H9 (cell line): ENCODE measurements around the gene BORCS6. TPM values are rescaled to one million over a fixed set of nuclear protein-coding genes. Genes with fewer than 3 reads are reported as not detected.

Experiments used
- DNase-seq: peaks from one replicate; pipeline ENCODE4 v3.0.0-alpha.2; 2017
- H2AFZ ChIP-seq: one replicate; pipeline ENCODE4 v1.6.1; 2013; ENCODE audit warnings: mild to moderate bottlenecking, low read length, control low read depth, moderate library complexity
- H2AK5ac ChIP-seq: 2 replicates; pipeline ENCODE4 v1.6.1; 2013; ENCODE audit warnings: low read length, control low read depth, mixed read lengths; ENCODE audit not compliant: insufficient read length
- H2BK120ac ChIP-seq: one replicate; pipeline ENCODE4 v1.6.1; 2013; ENCODE audit warnings: low read depth, mild to moderate bottlenecking, low read length, control low read depth, inconsistent platforms; ENCODE audit not compliant: poor library complexity, severe bottlenecking
- H2BK12ac ChIP-seq: 2 replicates; pipeline ENCODE4 v1.6.1; 2013; ENCODE audit warnings: low read length, control low read depth, mixed read lengths, low read depth; ENCODE audit not compliant: insufficient read length
- H2BK15ac ChIP-seq: 2 replicates; pipeline ENCODE4 v1.6.1; 2013; ENCODE audit warnings: low read depth, low read length, control low read depth
- H2BK20ac ChIP-seq: one replicate; pipeline ENCODE4 v1.6.1; 2013; ENCODE audit warnings: low read depth, mild to moderate bottlenecking, low read length, control low read depth, inconsistent platforms; ENCODE audit not compliant: poor library complexity, severe bottlenecking
- H2BK5ac ChIP-seq: 2 replicates; pipeline ENCODE4 v1.6.1; 2013; ENCODE audit warnings: low read length, control low read depth, mixed read lengths; ENCODE audit not compliant: insufficient read length
- H3K14ac ChIP-seq: 2 replicates; pipeline ENCODE4 v1.6.1; 2013; ENCODE audit warnings: low read length, control low read depth; ENCODE audit not compliant: insufficient read depth
- H3K18ac ChIP-seq: 2 replicates; pipeline ENCODE4 v1.6.1; 2013; ENCODE audit warnings: low read depth, mild to moderate bottlenecking, mixed read lengths, low read length, control low read depth; ENCODE audit not compliant: insufficient read length
- H3K23ac ChIP-seq: 2 replicates; pipeline ENCODE4 v1.6.1; 2013; ENCODE audit warnings: low read length, control low read depth, mixed read lengths, low read depth; ENCODE audit not compliant: insufficient read length
- H3K23me2 ChIP-seq: 2 replicates; pipeline ENCODE4 v1.6.1; 2013; ENCODE audit warnings: low read depth, mild to moderate bottlenecking, mixed read lengths, low read length, control low read depth; ENCODE audit not compliant: insufficient read length, poor library complexity, severe bottlenecking
- H3K27ac ChIP-seq: 2 replicates; pipeline ENCODE4 v1.5.1; 2013; ENCODE audit warnings: low read length, control low read depth, mixed read lengths, low read depth; ENCODE audit not compliant: insufficient read length
- H3K27me3 ChIP-seq: 2 replicates; pipeline ENCODE4 v1.6.1; 2013; ENCODE audit warnings: low read length, control low read depth, inconsistent platforms; ENCODE audit not compliant: insufficient read depth
- H3K4ac ChIP-seq: 2 replicates; pipeline ENCODE4 v1.6.1; 2013; ENCODE audit warnings: low read depth, mild to moderate bottlenecking, control low read depth, inconsistent platforms, low read length, moderate library complexity
- H3K4me1 ChIP-seq: 2 replicates; pipeline ENCODE4 v1.6.1; 2013; ENCODE audit warnings: low read length, control low read depth, inconsistent platforms; ENCODE audit not compliant: insufficient read depth
- H3K4me2 ChIP-seq: 2 replicates; pipeline ENCODE4 v1.6.1; 2013; ENCODE audit warnings: low read length, control low read depth, mixed read lengths; ENCODE audit not compliant: insufficient read length, insufficient read depth
- H3K56ac ChIP-seq: 2 replicates; pipeline ENCODE4 v1.6.1; 2013; ENCODE audit warnings: low read depth, mild to moderate bottlenecking, mixed read lengths, low read length, control low read depth; ENCODE audit not compliant: insufficient read length
- H3K79me1 ChIP-seq: 2 replicates; pipeline ENCODE4 v1.6.1; 2013; ENCODE audit warnings: low read depth, mild to moderate bottlenecking, moderate library complexity, low read length, control low read depth, inconsistent platforms; ENCODE audit not compliant: insufficient read depth, poor library complexity, severe bottlenecking
- H3K79me2 ChIP-seq: 2 replicates; pipeline ENCODE4 v1.6.1; 2013; ENCODE audit warnings: low read length, control low read depth, inconsistent platforms; ENCODE audit not compliant: insufficient read depth
- H3K9ac ChIP-seq: 2 replicates; pipeline ENCODE4 v1.6.1; 2013; ENCODE audit warnings: low read length, control low read depth, mixed read lengths; ENCODE audit not compliant: insufficient read length; ENCODE audit errors: extremely low read depth
- H3K9me3 ChIP-seq: one replicate; pipeline ENCODE4 v1.6.1; 2013; ENCODE audit warnings: low read depth, low read length, inconsistent platforms; ENCODE audit not compliant: control insufficient read depth
- H3T11ph ChIP-seq: one replicate; pipeline ENCODE4 v1.6.1; 2013; ENCODE audit warnings: mild to moderate bottlenecking, low read length, control low read depth, inconsistent platforms
- H4K20me1 ChIP-seq: one replicate; pipeline ENCODE4 v1.6.1; 2013; ENCODE audit not compliant: control insufficient read depth, insufficient read length, insufficient read depth
- H4K5ac ChIP-seq: 2 replicates; pipeline ENCODE4 v1.6.1; 2013; ENCODE audit warnings: low read depth, mild to moderate bottlenecking, mixed read lengths, low read length, control low read depth; ENCODE audit not compliant: insufficient read length
- H4K8ac ChIP-seq: replicated peaks from 2 replicates; pipeline ENCODE4 v1.6.1; 2013; ENCODE audit warnings: low read length, control low read depth, mixed read lengths, low read depth; ENCODE audit not compliant: insufficient read length
- H4K91ac ChIP-seq: 2 replicates; pipeline ENCODE4 v1.6.1; 2013; ENCODE audit warnings: low read depth, mild to moderate bottlenecking, moderate library complexity, mixed read lengths, low read length, control low read depth; ENCODE audit not compliant: insufficient read length
- H3K27ac Mint-ChIP-seq, 3 experiments: 2 replicates in 2 of 3; 3 replicates in 1 of 3; pipeline ENCODE4 v1.8.0; 2020 to 2021; ENCODE audit warnings: mixed read lengths in 3 of 3, mild to moderate bottlenecking in 1 of 3, moderate library complexity in 1 of 3
- H3K27me3 Mint-ChIP-seq: 2 replicates; pipeline ENCODE4 v1.8.0; 2021; ENCODE audit warnings: low read depth, mild to moderate bottlenecking, moderate library complexity, mixed read lengths
- H3K36me3 Mint-ChIP-seq, 3 experiments: 2 replicates in 2 of 3; 3 replicates in 1 of 3; pipeline ENCODE4 v1.8.0; 2020 to 2021; ENCODE audit warnings: low read depth in 3 of 3, mixed read lengths in 3 of 3; ENCODE audit not compliant: insufficient read depth in 1 of 3
- H3K4me1 Mint-ChIP-seq, 2 experiments: 2 replicates each; pipeline ENCODE4 v1.8.0; 2020; ENCODE audit warnings: mixed read lengths in 2 of 2
- H3K4me3 Mint-ChIP-seq, 2 experiments: 2 replicates in 1 of 2; 3 replicates in 1 of 2; pipeline ENCODE4 v1.8.0; 2020 to 2021; ENCODE audit warnings: mild to moderate bottlenecking in 2 of 2, mixed read lengths in 2 of 2, moderate library complexity in 1 of 2
- H3K9me3 Mint-ChIP-seq, 2 experiments: 2 replicates in 1 of 2; 3 replicates in 1 of 2; pipeline ENCODE4 v1.8.0; 2020; ENCODE audit warnings: mild to moderate bottlenecking in 2 of 2, mixed read lengths in 2 of 2, moderate library complexity in 1 of 2
- CTCF ChIP-seq: fragments of 200-600 bp; sonication (generic); conservative IDR thresholded peaks from 3 replicates; pipeline ENCODE4 v1.8.0; 2021; ENCODE audit warnings: antibody characterized with exemption, mild to moderate bottlenecking
- WGBS: extraction: QIAGEN DNeasy Blood & Tissue Kit; methylation state at CpG from one replicate; pipeline ENCODE4 v1.1.7; 2013; ENCODE audit warnings: missing lambda C conversion rate, low lambda C conversion rate, mixed read lengths; ENCODE audit not compliant: insufficient read length; ENCODE audit errors: extremely low coverage; 5-methylcytosine and 5-hydroxymethylcytosine counted together
- total RNA-seq: library from RNA; stranded (reverse); gene quantifications from 2 replicates; pipeline ENCODE4 v1.2.1, GENCODE V29; 2021

The BORCS6 gene
- total RNA-seq, 1 experiment from 2014 or later, result 3.1 TPM

GRCh38 chr17:8164815-8165131, 25.2 kb downstream of the BORCS6 start:
- H3K27ac Mint-ChIP-seq, result peak overlapping the region in 2 of 3 experiments; percentile 66 to 80; a peak in 3 of 7 replicates
- no peaks in the 10 kb centered on the region for H3K27me3 ChIP-seq
- H3K4me3 Mint-ChIP-seq, result peak overlapping the region in 1 of 2 experiments; percentile 68; a peak in 2 of 5 replicates
- peaks cover 10 to 20% (median 20%) of the 10 kb centered on the region in 3 experiments; a peak in 6 of 7 replicates for H3K36me3 Mint-ChIP-seq
- H4K5ac ChIP-seq, result no peak overlapping the region
- no peaks in the 10 kb centered on the region for H3K79me1 ChIP-seq
- H2BK20ac ChIP-seq, result no peak overlapping the region
- no peak overlapping the region for H3K56ac ChIP-seq
- H2BK5ac ChIP-seq, result no peak overlapping the region
- no peak overlapping the region for H2BK120ac ChIP-seq
- no peaks in the 10 kb centered on the region for H3K79me2 ChIP-seq
- no CpG with 5 or more reads among the region's 6 CpGs for WGBS
- no peak overlapping the region for H3K27ac ChIP-seq
- no peak overlapping the region for H3K23ac ChIP-seq
- H3K9me3 ChIP-seq, result no peaks in the 10 kb centered on the region
- no peak overlapping the region for H2BK15ac ChIP-seq
- no peak overlapping the region for H3K9ac ChIP-seq
- H3T11ph ChIP-seq, result no peak overlapping the region
- H3K4me1 ChIP-seq, result peaks cover 3% of the 10 kb centered on the region; the same call in 1 of the 2 replicates
- TF ChIP-seq CTCF, result no peak
- H4K91ac ChIP-seq, result no peak overlapping the region
- H3K9me3 Mint-ChIP-seq, result no peaks in the 10 kb centered on the region
- H3K14ac ChIP-seq, result no peak overlapping the region
- H3K4me2 ChIP-seq, result peak overlapping the region; percentile 9
- H4K8ac ChIP-seq, result no peak overlapping the region
- no peak overlapping the region for H2AFZ ChIP-seq
- H2AK5ac ChIP-seq, result no peak overlapping the region
- H3K4ac ChIP-seq, result no peak overlapping the region
- DNase-seq, result no peak
- no peak overlapping the region for H3K18ac ChIP-seq
- no peaks in the 10 kb centered on the region for H4K20me1 ChIP-seq
- peaks cover 38 to 42% of the 10 kb centered on the region in 2 experiments for H3K4me1 Mint-ChIP-seq
- H3K23me2 ChIP-seq, result peaks cover 13% of the 10 kb centered on the region
- H3K27me3 Mint-ChIP-seq, result no peaks in the 10 kb centered on the region
- no peak overlapping the region for H2BK12ac ChIP-seq
